Endothelial cell of umbilical vein (primary cell): ENCODE data around the gene B4GALNT3. TPM values are rescaled to one million over a fixed set of nuclear protein-coding genes. Genes with fewer than 3 reads are reported as not detected.

Experiments
- BruUV-seq: library from RNA; stranded (reverse); fragments of 400-500 nt; replicated peaks from 2 replicates; lab custom pipeline; 2021; lab: Mats Ljungman, UMichigan
- CTCF ChIA-PET: fragments of 300-600, 350-600 bp; sonication (Branson Sonifier 250); formaldehyde crosslinking; loops from one replicate; lab custom pipeline; 2021; ENCODE audit warnings: antibody characterized with exemption, inconsistent platforms; lab: Charles Lee
- POLR2A ChIA-PET: fragments of 300-600, 350-600 bp; sonication (Branson Sonifier 250); formaldehyde crosslinking; loops from one replicate; lab custom pipeline; 2021; ENCODE audit warnings: antibody characterized with exemption, inconsistent platforms; lab: Charles Lee
- DNase-seq: peaks from one replicate; pipeline ENCODE4 v3.0.0-alpha.2; 2011; ENCODE audit warnings: low read depth, low spot score
- FAIRE-seq: peaks from 2 replicates; lab custom pipeline; 2011; peaks lifted over from hg19 to GRCh38; lab: Jason Lieb, UNC
- H2AFZ ChIP-seq: 2 replicates; pipeline ENCODE4 v1.6.0; 2012; ENCODE audit warnings: low read depth, low read length, control low read depth, inconsistent platforms
- H3K27ac ChIP-seq: 2 replicates; pipeline ENCODE4 v1.5.1; 2011; ENCODE audit warnings: low read depth, mild to moderate bottlenecking, control low read depth, low read length, moderate library complexity; ENCODE audit not compliant: insufficient read depth
- H3K27me3 ChIP-seq, 2 experiments: 2 replicates each; pipeline versions ENCODE4 v1.6.0 to v1.6.1; 2011; ENCODE audit warnings: low read length in 2 of 2, mixed read lengths in 1 of 2; ENCODE audit not compliant: control insufficient read depth in 2 of 2, insufficient read depth in 2 of 2
- H3K36me3 ChIP-seq, 2 experiments: 2 replicates in 1 of 2; 3 replicates in 1 of 2; pipeline ENCODE4 v1.5.1; 2011; ENCODE audit warnings: low read length in 2 of 2, mild to moderate bottlenecking in 1 of 2, moderate library complexity in 1 of 2; ENCODE audit not compliant: control insufficient read depth in 2 of 2, insufficient read depth in 2 of 2; ENCODE audit errors: extremely low read depth in 1 of 2
- H3K4me1 ChIP-seq: 3 replicates; pipeline ENCODE4 v1.5.1; 2011; ENCODE audit warnings: mild to moderate bottlenecking, low read length; ENCODE audit not compliant: control insufficient read depth, insufficient read depth; ENCODE audit errors: extremely low read depth
- H3K4me2 ChIP-seq: 2 replicates; pipeline ENCODE4 v1.6.1; 2011; ENCODE audit warnings: low read length, control low read depth, mixed read lengths; ENCODE audit not compliant: insufficient read depth
- H3K4me3 ChIP-seq, 3 experiments: fragments of 200-600 bp in 1 of 3; sonication (generic), shearing (Covaris generic) in 1 of 3; replicated peaks in 1 of 3; 2 replicates each; pipeline ENCODE4 v1.5.1; 2011 to 2016; ENCODE audit warnings: control low read depth in 3 of 3, low read length in 3 of 3, mild to moderate bottlenecking in 2 of 3, inconsistent platforms in 1 of 3, low read depth in 1 of 3, moderate library complexity in 1 of 3; ENCODE audit not compliant: insufficient read depth in 1 of 3
- H3K79me2 ChIP-seq: 2 replicates; pipeline ENCODE4 v1.6.0; 2012; ENCODE audit warnings: low read length, inconsistent platforms; ENCODE audit not compliant: control insufficient read depth, insufficient read depth
- H3K9ac ChIP-seq: replicated peaks from 2 replicates; pipeline ENCODE3; 2011; ENCODE audit warnings: low read length, control low read depth; ENCODE audit not compliant: insufficient read depth; ENCODE audit errors: extremely low read depth
- H3K9me1 ChIP-seq: replicated peaks from 3 replicates; pipeline ENCODE4 v1.6.0; 2011; ENCODE audit warnings: mild to moderate bottlenecking, low read length; ENCODE audit not compliant: control insufficient read depth, insufficient read depth; ENCODE audit errors: extremely low read depth
- H3K9me3 ChIP-seq: replicated peaks from 2 replicates; pipeline ENCODE4 v1.5.1; 2012; ENCODE audit warnings: low read length, inconsistent platforms; ENCODE audit not compliant: control insufficient read depth, insufficient read depth
- H4K20me1 ChIP-seq: replicated peaks from 2 replicates; pipeline ENCODE3; 2011; ENCODE audit warnings: mild to moderate bottlenecking, low read length; ENCODE audit not compliant: control insufficient read depth, insufficient read depth; ENCODE audit errors: extremely low read depth
- CTCF ChIP-seq, 2 donors: IDR thresholded peaks; 1 replicate in 1 of 2; 2 replicates in 1 of 2; pipeline ENCODE4 v1.5.1; 2011; ENCODE audit warnings: low read length in 2 of 2, mild to moderate bottlenecking in 2 of 2, moderate library complexity in 2 of 2, control low read depth in 1 of 2, inconsistent platforms in 1 of 2, low read depth in 1 of 2; ENCODE audit not compliant: insufficient read depth in 1 of 2; ENCODE audit errors: extremely low read depth in 1 of 2
- EZH2 ChIP-seq: IDR thresholded peaks from 2 replicates; pipeline ENCODE4 v1.6.1; 2012; ENCODE audit warnings: borderline replicate concordance, low read depth, mild to moderate bottlenecking, moderate library complexity, low read length, inconsistent platforms; ENCODE audit not compliant: severe bottlenecking
- FOS ChIP-seq: IDR thresholded peaks from 2 replicates; pipeline ENCODE4 v1.6.1; 2011; ENCODE audit warnings: mild to moderate bottlenecking, low read length, moderate library complexity, borderline replicate concordance; ENCODE audit not compliant: insufficient read depth
- GATA2 ChIP-seq: IDR thresholded peaks from 2 replicates; pipeline ENCODE4 v1.7.0; 2011; ENCODE audit warnings: low read depth, mild to moderate bottlenecking, moderate library complexity, mixed read lengths, low read length; ENCODE audit not compliant: insufficient read length, insufficient read depth
- JUN ChIP-seq: IDR thresholded peaks from 2 replicates; pipeline ENCODE4 v1.6.1; 2011; ENCODE audit warnings: borderline replicate concordance, low read depth; ENCODE audit not compliant: insufficient read length, insufficient read depth
- MYC ChIP-seq: IDR thresholded peaks from one replicate; pipeline ENCODE4 v1.6.1; 2011; ENCODE audit warnings: mild to moderate bottlenecking, low read depth, low read length
- POLR2A ChIP-seq: IDR thresholded peaks from 2 replicates; pipeline ENCODE4 v1.6.1; 2012; ENCODE audit warnings: low read depth, mild to moderate bottlenecking, control low read depth, low read length
- POLR2AphosphoS5 ChIP-seq: IDR thresholded peaks from 2 replicates; pipeline ENCODE4 v1.6.1; 2012; ENCODE audit warnings: low read depth, mild to moderate bottlenecking, control low read depth, low read length, moderate library complexity; ENCODE audit not compliant: insufficient read depth
- dilution Hi-C: fragments of 300-500 bp; cut with MboI; formaldehyde crosslinking; loops from one replicate; pipeline ENCODE4 v1.15.0; 2019; ENCODE audit warnings: low sequenced_read_pairs; ENCODE audit not compliant: extremely low pct_ligation_motif_present
- intact Hi-C: fragments of 100-400 bp; cut with micrococcal nuclease; formaldehyde crosslinking; loops from one replicate; pipeline ENCODE4 v1.10.0; 2022
- polyA plus RNA-seq, 4 experiments: library from polyadenylated mRNA; depleted of rRNA in 3 of 4; stranded (reverse) in 3 of 4; unstranded in 1 of 4; fragments of >200 nt; gene quantifications; 2 replicates each; pipeline versions ENCODE4 v1.2.1 to v1.2.3, GENCODE V29; 2011 to 2012; ENCODE audit warnings: missing spikeins in 1 of 4
- total RNA-seq: library from RNA; stranded (reverse); gene quantifications from 2 replicates; pipeline ENCODE4 v1.2.3, GENCODE V29; 2021
- TF ChIP-seq, protein P1 (sequence below): IDR thresholded peaks from 2 replicates; pipeline ENCODE4 v1.6.1; 2011; ENCODE audit not compliant: insufficient read depth, insufficient read length

Gene B4GALNT3
- total and polyA plus RNA-seq, 2 donors (not counting 3 experiments of a cell fraction or from before 2014, with no cell fraction given), result 0.07 TPM; not detected in 1

DNA sequence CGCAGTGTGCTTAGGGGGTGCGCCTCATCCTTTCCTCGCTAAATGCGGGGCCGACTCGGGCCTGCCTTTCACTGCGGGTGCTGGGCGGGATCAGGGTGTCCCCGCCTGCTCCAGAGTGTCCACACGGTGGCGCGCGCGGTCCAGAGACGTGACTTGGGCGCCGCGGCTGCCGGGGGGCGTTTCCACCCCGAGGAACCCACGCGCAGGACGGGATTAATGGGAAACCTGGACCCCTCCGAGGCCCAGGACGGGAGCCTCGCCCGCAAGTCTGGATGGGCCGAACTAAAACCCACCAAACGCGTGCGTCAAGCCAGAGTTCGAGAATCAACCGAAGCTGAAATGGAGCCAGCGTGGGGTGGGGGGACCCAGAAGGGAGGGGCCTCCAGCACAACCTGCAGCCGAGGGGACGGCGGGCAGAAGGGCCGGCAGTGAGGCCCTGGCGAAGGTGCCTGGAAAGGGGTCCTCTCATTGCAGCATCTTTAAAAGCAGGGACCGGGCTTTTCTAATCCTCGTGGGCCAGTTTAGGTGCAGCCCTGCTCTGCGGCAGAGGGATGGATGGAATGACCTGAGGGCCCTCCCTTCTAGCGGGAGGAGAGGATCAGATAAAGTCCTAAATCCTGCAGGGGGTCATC is 110.2 kb downstream of the B4GALNT3 start:
- intact Hi-C loops, result loop anchor here (1.0 to 5.0 kb wide), 7 partner anchors 73 to 1013 kb away; partner anchors contain the start of gene RAD52

More for the DNA sequence above, 110.2 kb downstream of the B4GALNT3 start:
- TF ChIP-seq POLR2AphosphoS5 (no peak), POLR2A (no peak), GATA2 (no peak), FOS (no peak), MYC (no peak), EZH2 (no peak), JUN (no peak), CTCF (IDR thresholded peaks at IDR 0.05; ENCODE audit: extremely low read depth in 1 of 2, insufficient read depth in 1 of 2, low read depth in 1 of 2, low read length in 2 of 2) (peak; percentile 79 to 97)
- TF ChIP-seq, protein P1, sequence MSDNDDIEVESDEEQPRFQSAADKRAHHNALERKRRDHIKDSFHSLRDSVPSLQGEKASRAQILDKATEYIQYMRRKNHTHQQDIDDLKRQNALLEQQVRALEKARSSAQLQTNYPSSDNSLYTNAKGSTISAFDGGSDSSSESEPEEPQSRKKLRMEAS, result peak; percentile 8
- no peaks in the 10 kb centered on the region for H4K20me1 ChIP-seq
- peak overlapping the region; percentile 57 for H3K9ac ChIP-seq
- CTCF ChIA-PET, result interaction anchor here (0.7 to 7.8 kb wide), 27 partner anchors 9 to 1032 kb away, joined by 3 to 150 read pairs (median 4); partner anchors contain the start of genes RAD52 and WNK1
- H3K9me3 ChIP-seq, result no peaks in the 10 kb centered on the region
- dilution Hi-C loops, result no loop called here
- H2AFZ ChIP-seq, result peak overlapping the region; percentile 92
- peak overlapping the region; percentile 77 for H3K27ac ChIP-seq
- peaks cover 23% of the 10 kb centered on the region for H3K4me1 ChIP-seq
- H3K4me3 ChIP-seq, result peak overlapping the region; percentile 36 to 81 (median 67)
- H3K27me3 ChIP-seq, result peaks cover 2 to 3% of the 10 kb centered on the region in 2 experiments
- POLR2A ChIA-PET, result interaction anchor here (0.6 to 1.6 kb wide), 3 partner anchors 181 to 304 kb away, joined by 4 to 5 read pairs (median 4); no protein-coding TSS in a partner anchor
- DNase-seq (peak; percentile 58), FAIRE-seq (peak; percentile 74)
- H3K79me2 ChIP-seq, result no peaks in the 10 kb centered on the region
- no peaks in the 10 kb centered on the region for H3K9me1 ChIP-seq
- BruUV-seq, result no TSS peak
- peak overlapping the region; percentile 88 for H3K4me2 ChIP-seq
- H3K36me3 ChIP-seq, result no peaks in the 10 kb centered on the region
